IMR-90 (cell line): Measurements from ENCODE around the gene PLXND1. TPM values are rescaled to one million over a fixed set of nuclear protein-coding genes. Genes with fewer than 3 reads are reported as not detected.
A peak's percentile ranks its signal among the peaks of the same experiment; 100 is the strongest.

ENCODE experiments used
- ATAC-seq: fragments of 200-7000 bp; cut with Tn5 transposase; 2 replicates; pipeline ENCODE4 v1.9.1; 2020; ENCODE audit warnings: low read depth, mild to moderate bottlenecking, moderate library complexity
- BruUV-seq: library from RNA; stranded (reverse); fragments of 400-500 nt; replicated peaks from 2 replicates; lab custom pipeline; 2021; lab: Mats Ljungman, UMichigan
- CTCF ChIA-PET: fragments of 300-600 bp; formaldehyde crosslinking; extraction: SDS; loops from one replicate; lab custom pipeline; 2021; ENCODE audit warnings: antibody characterized with exemption; lab: Yijun Ruan, JAX
- POLR2A ChIA-PET: fragments of 300-600 bp; sonication (Branson Sonifier 250); formaldehyde crosslinking; loops from one replicate; lab custom pipeline; 2022; ENCODE audit warnings: antibody characterized with exemption; ENCODE audit not compliant: unreplicated experiment; lab: Charles Lee
- DNase-seq: peaks from one replicate; pipeline ENCODE4 v3.0.0; 2013
- H2AFZ ChIP-seq: replicated peaks from 2 replicates; pipeline ENCODE3; 2013; ENCODE audit warnings: low read length, mild to moderate bottlenecking; ENCODE audit not compliant: poor library complexity
- H2AK5ac ChIP-seq: 2 replicates; pipeline ENCODE4 v1.6.1; 2013; ENCODE audit warnings: low read depth, low read length, inconsistent platforms
- H2AK9ac ChIP-seq: replicated peaks from 2 replicates; pipeline ENCODE3; 2013; ENCODE audit warnings: mild to moderate bottlenecking, low read depth, low read length, moderate library complexity; ENCODE audit not compliant: poor library complexity
- H2BK120ac ChIP-seq: 2 replicates; pipeline ENCODE4 v1.6.1; 2013; ENCODE audit warnings: low read depth, low read length, inconsistent platforms
- H2BK15ac ChIP-seq: 3 replicates; pipeline ENCODE4 v1.6.1; 2013; ENCODE audit warnings: low read depth, low read length, inconsistent platforms
- H2BK20ac ChIP-seq: 2 replicates; pipeline ENCODE4 v1.6.1; 2013; ENCODE audit warnings: low read depth, mild to moderate bottlenecking, inconsistent platforms, low read length, moderate library complexity
- H2BK5ac ChIP-seq: 2 replicates; pipeline ENCODE4 v1.6.1; 2013; ENCODE audit warnings: mild to moderate bottlenecking, low read depth, low read length, inconsistent platforms; ENCODE audit not compliant: poor library complexity, severe bottlenecking
- H3K14ac ChIP-seq: replicated peaks from 2 replicates; pipeline ENCODE4 v1.6.1; 2013; ENCODE audit warnings: low read depth, low read length, inconsistent platforms
- H3K18ac ChIP-seq: 2 replicates; pipeline ENCODE4 v1.6.1; 2013; ENCODE audit warnings: low read depth, low read length, control low read depth
- H3K23ac ChIP-seq: 2 replicates; pipeline ENCODE4 v1.6.1; 2013; ENCODE audit warnings: low read depth, low read length, inconsistent platforms
- H3K27ac ChIP-seq: 2 replicates; pipeline ENCODE4 v1.5.1; 2013; ENCODE audit warnings: mild to moderate bottlenecking, control low read depth, low read length; ENCODE audit not compliant: insufficient read depth
- H3K27me3 ChIP-seq: 2 replicates; pipeline ENCODE4 v1.6.1; 2013; ENCODE audit warnings: low read length; ENCODE audit not compliant: control insufficient read depth, insufficient read depth
- H3K36me3 ChIP-seq: 2 replicates; pipeline ENCODE4 v1.6.1; 2013; ENCODE audit warnings: low read length, mixed read lengths; ENCODE audit not compliant: control insufficient read depth, insufficient read depth
- H3K4ac ChIP-seq: 2 replicates; pipeline ENCODE4 v1.6.1; 2013; ENCODE audit warnings: low read depth, low read length, inconsistent platforms
- H3K4me1 ChIP-seq: 2 replicates; pipeline ENCODE4 v1.6.1; 2013; ENCODE audit warnings: low read length, mixed read lengths; ENCODE audit not compliant: control insufficient read depth, insufficient read depth
- H3K4me2 ChIP-seq: 2 replicates; pipeline ENCODE4 v1.6.1; 2013; ENCODE audit warnings: low read depth, mild to moderate bottlenecking, control low read depth, low read length, moderate library complexity
- H3K4me3 ChIP-seq: 2 replicates; pipeline ENCODE4 v1.5.1; 2013; ENCODE audit warnings: low read depth, mild to moderate bottlenecking, control low read depth, low read length, moderate library complexity; ENCODE audit not compliant: insufficient read depth
- H3K56ac ChIP-seq: 2 replicates; pipeline ENCODE4 v1.6.1; 2013; ENCODE audit warnings: low read length, inconsistent platforms; ENCODE audit not compliant: insufficient read depth; ENCODE audit errors: extremely low read depth
- H3K79me1 ChIP-seq, 2 experiments: 2 replicates each; pipeline ENCODE4 v1.6.1; 2013; ENCODE audit warnings: low read length in 2 of 2, inconsistent platforms in 1 of 2, low read depth in 1 of 2
- H3K9ac ChIP-seq: 2 replicates; pipeline ENCODE4 v1.6.1; 2013; ENCODE audit warnings: low read depth, low read length, control low read depth
- H3K9me1 ChIP-seq: 2 replicates; pipeline ENCODE4 v1.6.1; 2013; ENCODE audit warnings: low read length, inconsistent platforms; ENCODE audit not compliant: insufficient read depth
- H3K9me3 ChIP-seq: 2 replicates; pipeline ENCODE4 v1.6.1; 2013; ENCODE audit warnings: low read length; ENCODE audit not compliant: control insufficient read depth, insufficient read depth
- H4K20me1 ChIP-seq: 2 replicates; pipeline ENCODE4 v1.6.1; 2013; ENCODE audit warnings: low read length, inconsistent platforms; ENCODE audit not compliant: insufficient read depth
- H4K5ac ChIP-seq: 2 replicates; pipeline ENCODE4 v1.6.1; 2013; ENCODE audit warnings: mild to moderate bottlenecking, low read depth, low read length, control low read depth
- H4K8ac ChIP-seq, 2 experiments: 2 replicates each; pipeline ENCODE4 v1.6.1; 2013; ENCODE audit warnings: low read depth in 2 of 2, low read length in 2 of 2, control low read depth in 1 of 2, inconsistent platforms in 1 of 2
- H4K91ac ChIP-seq: 2 replicates; pipeline ENCODE4 v1.6.1; 2013; ENCODE audit warnings: low read depth, low read length, inconsistent platforms; ENCODE audit not compliant: insufficient read depth
- BHLHE40 ChIP-seq: fragments of 150-350 bp; IDR thresholded peaks from 2 replicates; pipeline ENCODE4 v1.6.1; 2016; ENCODE audit warnings: mild to moderate bottlenecking, low read depth, low read length
- CEBPB ChIP-seq: IDR thresholded peaks from 2 replicates; pipeline ENCODE4 v1.6.1; 2012; ENCODE audit warnings: low read depth, low read length, improper control_type of control experiment
- CHD1 ChIP-seq: IDR thresholded peaks from 2 replicates; pipeline ENCODE4 v1.6.1; 2012; ENCODE audit warnings: low read depth, low read length, improper control_type of control experiment
- FOS ChIP-seq: fragments of 150-350 bp; IDR thresholded peaks from 2 replicates; pipeline ENCODE4 v1.6.1; 2016; ENCODE audit warnings: low read depth, low read length
- MAFK ChIP-seq: IDR thresholded peaks from 2 replicates; pipeline ENCODE4 v1.6.1; 2012; ENCODE audit warnings: low read depth, low read length, improper control_type of control experiment
- MAZ ChIP-seq: IDR thresholded peaks from 2 replicates; pipeline ENCODE4 v1.6.1; 2012; ENCODE audit warnings: low read depth, mild to moderate bottlenecking, low read length, improper control_type of control experiment, moderate library complexity, borderline replicate concordance
- NFE2L2 ChIP-seq: fragments of 150-350 bp; IDR thresholded peaks from 2 replicates; pipeline ENCODE4 v1.6.1; 2016; ENCODE audit warnings: low read depth, mild to moderate bottlenecking, low read length
- POLR2A ChIP-seq: IDR thresholded peaks from 2 replicates; pipeline ENCODE4 v1.6.1; 2012; ENCODE audit warnings: mild to moderate bottlenecking, low read depth, low read length
- RAD21 ChIP-seq: IDR thresholded peaks from 2 replicates; pipeline ENCODE4 v1.6.1; 2012; ENCODE audit warnings: low read length, improper control_type of control experiment
- RFX5 ChIP-seq: IDR thresholded peaks from 2 replicates; pipeline ENCODE4 v1.8.0; 2012; ENCODE audit warnings: low read depth, mild to moderate bottlenecking, low read length, moderate library complexity
- SMC3 ChIP-seq: fragments of 150-350 bp; IDR thresholded peaks from 2 replicates; pipeline ENCODE4 v1.6.1; 2016; ENCODE audit warnings: low read depth, mild to moderate bottlenecking, antibody characterized with exemption, low read length, moderate library complexity
- WGBS, 2 experiments: methylation state at CpG; one replicate each; pipeline versions ENCODE4 v1.1.5 to v1.1.7; 2013; ENCODE audit warnings: missing lambda C conversion rate in 2 of 2; ENCODE audit not compliant: insufficient read length in 1 of 2; ENCODE audit errors: extremely low coverage in 2 of 2; 5-methylcytosine and 5-hydroxymethylcytosine counted together
- dilution Hi-C: fragments of 300-500 bp; cut with HindIII; formaldehyde crosslinking; loops from one replicate; pipeline ENCODE4 v1.14.3; 2018; ENCODE audit warnings: low sequenced_read_pairs; ENCODE audit not compliant: unreplicated experiment
- in situ Hi-C: fragments of 300-500 bp; cut with MboI; formaldehyde crosslinking; loops from 3 replicates; pipeline ENCODE4 v1.14.3; 2019; ENCODE audit warnings: low sequenced_read_pairs, inconsistent platforms, mixed read lengths
- intact Hi-C: fragments of 100-400 bp; cut with micrococcal nuclease; formaldehyde crosslinking; loops from 2 replicates; pipeline ENCODE4 v1.10.0; 2022
- polyA plus RNA-seq, 3 experiments: library from polyadenylated mRNA; depleted of rRNA; stranded (reverse); fragments of >200 nt; gene quantifications; 2 replicates each; pipeline ENCODE4 v1.2.3, GENCODE V29; 2012; ENCODE audit warnings: low replicate concordance in 1 of 3
- total RNA-seq: library from RNA; depleted of rRNA; stranded (reverse); fragments of >200 nt; gene quantifications from 2 replicates; pipeline ENCODE4 v1.2.3, GENCODE V29; 2012
- TF ChIP-seq, protein P1 (sequence below): conservative IDR thresholded peaks from 2 replicates; pipeline ENCODE4 v1.5.1; 2012; ENCODE audit warnings: mild to moderate bottlenecking, low read depth, low read length, improper control_type of control experiment
- TF ChIP-seq, protein P2 (sequence below): fragments of 150-350 bp; IDR thresholded peaks from 2 replicates; pipeline ENCODE4 v1.6.1; 2017; ENCODE audit warnings: mild to moderate bottlenecking, antibody characterized with exemption, low read length, low read depth

Gene PLXND1
- total and polyA plus RNA-seq, 2 of the 4 experiments (the other 2 are of a cell fraction) = 19.2 to 67.1 TPM

DNA sequence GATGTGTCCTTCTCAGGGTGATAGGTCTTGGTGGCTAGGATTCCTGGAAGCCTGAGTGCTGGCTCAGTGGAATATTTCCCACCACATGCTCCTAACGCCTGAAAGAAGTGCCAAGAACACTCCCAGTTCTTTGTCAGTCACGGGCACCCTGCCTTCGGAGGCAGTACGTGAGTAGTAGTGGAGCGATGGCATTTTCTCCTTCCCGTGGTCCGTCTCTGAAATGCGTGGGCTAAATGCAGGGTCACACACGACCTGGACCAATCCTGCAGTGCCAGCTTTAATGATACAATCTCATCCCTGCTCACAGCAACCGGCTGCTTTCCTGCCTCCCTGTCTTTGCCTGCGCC, 49.0 kb downstream of the PLXND1 start:
- Histone ChIP-seq H2AK9ac (peak overlapping the region; percentile 10), H4K8ac (peak overlapping the region; percentile 20 to 90; a peak in 1 of 4 replicates), H3K4me3 (no peak overlapping the region), H3K4ac (peak overlapping the region; percentile 98; the same call in 1 of the 2 replicates), H3K27ac (no peak overlapping the region), H2BK20ac (no peak overlapping the region), H4K20me1 (no peaks in the 10 kb centered on the region), H3K9ac (no peak overlapping the region), H3K4me2 (no peak overlapping the region), H2BK120ac (peak overlapping the region; percentile 46; the same call in 1 of the 2 replicates), H3K56ac (no peak overlapping the region), H3K4me1 (peaks cover 37% of the 10 kb centered on the region), H4K91ac (peak overlapping the region; percentile 83; the same call in 1 of the 2 replicates), H3K36me3 (peaks cover 36% of the 10 kb centered on the region), H4K5ac (no peak overlapping the region; the same call in 1 of the 2 replicates), H3K9me1 (peaks cover 22% of the 10 kb centered on the region), H3K27me3 (no peaks in the 10 kb centered on the region), H3K14ac (peak overlapping the region; percentile 96; the same call in 1 of the 2 replicates), H3K9me3 (no peaks in the 10 kb centered on the region), H3K18ac (no peak overlapping the region), H3K79me1 (peaks cover 13 to 41% of the 10 kb centered on the region in 2 experiments; a peak in 3 of 4 replicates), H2AFZ (no peak overlapping the region), H3K23ac (peak overlapping the region; percentile 36; the same call in 1 of the 2 replicates), H2BK15ac (peak overlapping the region; percentile 7; the same call in 1 of the 3 replicates), H2AK5ac (peak overlapping the region; percentile 87), H2BK5ac (no peak overlapping the region)
- in situ Hi-C loops = no loop called here
- dilution Hi-C loops = no loop called here
- TF ChIP-seq MAZ (no peak), POLR2A (no peak), RAD21 (no peak), FOS (no peak), CEBPB (no peak), SMC3 (no peak), RFX5 (no peak), BHLHE40 (no peak), MAFK (no peak), CHD1 (no peak), NFE2L2 (no peak)
- TF ChIP-seq, protein P1, sequence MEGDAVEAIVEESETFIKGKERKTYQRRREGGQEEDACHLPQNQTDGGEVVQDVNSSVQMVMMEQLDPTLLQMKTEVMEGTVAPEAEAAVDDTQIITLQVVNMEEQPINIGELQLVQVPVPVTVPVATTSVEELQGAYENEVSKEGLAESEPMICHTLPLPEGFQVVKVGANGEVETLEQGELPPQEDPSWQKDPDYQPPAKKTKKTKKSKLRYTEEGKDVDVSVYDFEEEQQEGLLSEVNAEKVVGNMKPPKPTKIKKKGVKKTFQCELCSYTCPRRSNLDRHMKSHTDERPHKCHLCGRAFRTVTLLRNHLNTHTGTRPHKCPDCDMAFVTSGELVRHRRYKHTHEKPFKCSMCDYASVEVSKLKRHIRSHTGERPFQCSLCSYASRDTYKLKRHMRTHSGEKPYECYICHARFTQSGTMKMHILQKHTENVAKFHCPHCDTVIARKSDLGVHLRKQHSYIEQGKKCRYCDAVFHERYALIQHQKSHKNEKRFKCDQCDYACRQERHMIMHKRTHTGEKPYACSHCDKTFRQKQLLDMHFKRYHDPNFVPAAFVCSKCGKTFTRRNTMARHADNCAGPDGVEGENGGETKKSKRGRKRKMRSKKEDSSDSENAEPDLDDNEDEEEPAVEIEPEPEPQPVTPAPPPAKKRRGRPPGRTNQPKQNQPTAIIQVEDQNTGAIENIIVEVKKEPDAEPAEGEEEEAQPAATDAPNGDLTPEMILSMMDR = no peak
- TF ChIP-seq, protein P2, sequence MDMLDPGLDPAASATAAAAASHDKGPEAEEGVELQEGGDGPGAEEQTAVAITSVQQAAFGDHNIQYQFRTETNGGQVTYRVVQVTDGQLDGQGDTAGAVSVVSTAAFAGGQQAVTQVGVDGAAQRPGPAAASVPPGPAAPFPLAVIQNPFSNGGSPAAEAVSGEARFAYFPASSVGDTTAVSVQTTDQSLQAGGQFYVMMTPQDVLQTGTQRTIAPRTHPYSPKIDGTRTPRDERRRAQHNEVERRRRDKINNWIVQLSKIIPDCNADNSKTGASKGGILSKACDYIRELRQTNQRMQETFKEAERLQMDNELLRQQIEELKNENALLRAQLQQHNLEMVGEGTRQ = no peak
- ATAC-seq (no peak), DNase-seq (no peak)
- ChIA-PET CTCF (interaction anchor here (1.3 kb wide), 1 partner anchor 71 kb away, joined by 3 read pairs; no protein-coding TSS in a partner anchor), POLR2A (no interaction called here)
- WGBS, 2 experiments = 60% methylated on average over 11 of the region's 11 CpGs; no CpG with 5 or more reads in 1 of the 2 experiments
- no TSS peak for BruUV-seq
- intact Hi-C loops = no loop called here
